NCI-H2171 (cell line): ENCODE results near the gene PLCL1.
"Not testable (repeated sequence)": the region's sequence is repeated elsewhere in the genome, so short reads cannot be mapped to it uniquely, and the experiment has no call there.

Experiments used
- DNase-seq: peaks from one replicate; lab custom pipeline; 2025; lab: John Stamatoyannopoulos, UW

The PLCL1 gene

DNA sequence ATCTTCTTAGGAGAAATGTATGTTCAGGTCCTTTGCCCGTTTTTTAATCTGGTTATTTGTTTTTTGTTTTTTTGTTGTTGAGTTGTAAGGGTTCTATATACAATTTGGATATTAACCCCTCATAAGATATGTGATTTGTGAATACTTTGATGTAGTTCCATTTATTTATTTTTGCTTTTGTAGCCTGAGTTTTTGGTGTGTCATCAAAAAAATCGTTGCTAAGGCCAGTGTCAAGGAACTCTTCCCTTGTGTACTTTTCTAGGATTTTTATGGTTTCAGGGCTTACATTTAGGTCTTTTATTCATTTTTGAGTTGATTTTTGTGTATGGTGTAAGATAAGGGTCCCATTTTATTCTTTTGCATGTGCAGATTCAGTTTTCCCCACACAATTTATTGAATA is 372.6 kb downstream of the PLCL1 start:
- DNase-seq = no peak

DNA sequence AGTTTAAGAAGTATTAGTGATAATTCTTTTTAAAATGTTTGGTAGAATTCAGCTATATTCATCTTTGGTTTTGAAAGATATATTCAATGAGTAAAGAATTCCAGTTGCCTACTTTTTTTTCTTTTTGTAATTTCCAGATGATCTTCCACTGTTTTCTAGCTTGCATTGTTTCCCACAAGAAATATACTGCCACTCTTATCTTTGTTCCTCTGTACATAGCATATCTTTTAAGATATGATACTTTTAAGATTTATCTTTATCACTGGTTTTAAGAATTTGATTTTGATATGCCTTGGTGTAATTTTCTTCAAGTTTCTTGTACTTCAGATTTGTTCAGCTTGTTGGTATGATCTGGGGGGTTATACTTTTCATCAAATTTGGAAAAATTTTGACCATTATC is 374.4 kb downstream of the PLCL1 start:
- no peak for DNase-seq

DNA sequence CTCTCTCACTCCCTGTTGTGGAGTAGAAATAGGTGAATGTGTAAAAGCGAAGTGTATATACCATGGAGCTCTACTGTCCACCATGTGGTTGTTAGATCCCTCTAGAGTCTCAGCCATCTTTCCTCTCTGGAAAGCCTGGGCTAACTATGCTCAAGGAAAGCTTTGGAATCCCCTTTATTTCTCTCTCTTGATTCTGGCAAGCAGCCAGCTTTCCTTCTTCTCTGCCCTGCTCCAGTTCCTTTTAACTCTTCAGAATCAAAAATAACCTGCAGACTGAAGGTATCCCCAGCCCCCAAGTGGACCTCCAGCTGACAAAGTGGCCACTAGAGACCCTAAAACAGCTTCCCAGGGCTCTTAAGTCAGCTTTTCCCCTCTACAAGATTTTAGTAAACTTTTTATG is 381.9 kb downstream of the PLCL1 start:
- DNase-seq = no peak

DNA sequence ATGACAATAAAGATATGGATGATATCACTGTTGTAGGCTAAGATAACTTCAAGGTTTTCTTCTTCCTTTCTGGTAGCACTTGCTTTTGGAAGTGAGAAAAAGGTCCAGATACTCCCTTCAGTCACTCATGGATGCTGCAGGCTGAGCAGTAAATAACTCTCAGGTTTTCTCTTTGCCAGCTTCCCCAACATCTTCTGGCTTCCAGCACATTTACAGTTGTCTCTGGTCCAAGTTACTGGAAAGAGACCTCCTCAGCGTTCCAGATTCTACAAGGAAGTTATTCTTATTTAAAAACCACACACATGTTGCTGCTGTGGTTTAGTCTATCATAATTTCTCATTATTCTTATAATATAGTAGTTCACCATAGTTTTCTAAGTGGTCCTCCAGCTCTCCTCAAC is 383.4 kb downstream of the PLCL1 start:
- no peak for DNase-seq

DNA sequence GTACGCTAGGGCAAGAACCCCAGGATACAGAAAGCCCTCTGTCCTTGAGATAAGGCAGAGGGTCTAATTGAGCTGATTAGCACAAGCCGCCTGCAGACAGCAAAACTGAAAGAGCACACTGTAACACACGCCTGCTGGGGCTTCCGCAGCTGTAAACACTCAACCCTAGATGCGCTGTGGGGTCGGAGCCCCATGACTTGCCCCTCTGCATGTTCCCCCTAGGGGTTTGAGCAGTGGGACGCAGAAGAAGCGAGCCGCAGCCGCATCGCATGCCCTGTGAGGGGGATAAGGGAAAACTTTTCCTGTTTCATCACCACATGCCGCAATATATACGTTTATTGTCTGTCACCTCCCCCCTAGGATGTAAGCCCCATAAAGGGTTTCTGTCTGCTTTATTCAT is 384.6 kb downstream of the PLCL1 start:
- DNase-seq = no peak

DNA sequence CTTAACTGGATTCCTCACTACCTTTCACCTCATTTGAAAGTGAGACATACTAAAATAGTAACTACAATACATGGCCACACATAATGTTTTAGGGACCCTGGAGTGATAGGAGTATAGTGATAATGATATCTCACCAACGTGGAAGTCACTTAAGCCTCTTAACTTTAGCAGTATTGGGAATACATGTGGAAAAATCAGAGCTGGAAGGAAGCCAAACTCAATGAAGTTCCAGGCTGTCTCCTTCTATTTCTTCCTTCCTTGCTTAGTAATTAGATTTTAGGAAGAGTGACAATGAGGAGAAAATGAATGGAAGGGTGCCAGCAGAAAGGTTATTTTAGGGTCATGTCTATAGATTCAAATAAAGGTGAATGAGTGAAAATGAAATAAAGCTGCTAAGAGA is 387.3 kb downstream of the PLCL1 start:
- DNase-seq = no peak

DNA sequence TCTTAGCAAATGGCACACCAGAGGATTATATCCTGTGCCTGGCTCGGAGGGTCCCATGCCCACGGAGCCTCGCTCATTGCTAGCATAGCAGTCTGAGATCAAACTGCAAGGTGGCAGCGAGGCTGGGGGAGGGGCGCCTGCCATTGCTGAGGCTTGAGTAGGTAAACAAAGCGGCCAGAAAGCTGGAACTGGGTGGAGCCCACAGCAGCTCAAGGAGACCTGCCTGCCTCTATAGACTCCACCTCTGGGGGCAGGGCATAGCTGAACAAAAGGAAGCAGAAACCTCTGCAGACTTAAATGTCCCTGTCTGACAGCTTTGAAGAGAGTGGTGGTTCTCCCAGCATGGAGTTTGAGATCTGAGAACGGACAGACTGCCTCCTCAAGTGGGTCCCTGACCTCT is 392.2 kb downstream of the PLCL1 start:
- DNase-seq = not testable (repeated sequence)
